Subcutaneous adipose tissue (tissue), 4 donors: ENCODE data around the gene GCNA. TPM values are rescaled to one million over a fixed set of nuclear protein-coding genes. Genes with fewer than 3 reads are reported as not detected.

ENCODE experiments used
- total RNA-seq, 4 donors: library from RNA; depleted of rRNA; stranded (reverse); fragments of >200 nt; gene quantifications; one replicate each; pipeline ENCODE4 v1.1.0, GENCODE V29; 2016
- TF ChIP-seq, protein P1 (sequence below): fragments of 450-650 bp; IDR thresholded peaks from one replicate; pipeline ENCODE4 v1.5.1; 2016; ENCODE audit warnings: low read depth, mild to moderate bottlenecking, control low read depth, antibody characterized with exemption, moderate library complexity

Gene GCNA
- total RNA-seq, 4 donors from 2014 or later = 4.1 to 5.7 (median 5.1) TPM

- TF ChIP-seq, protein P1, sequence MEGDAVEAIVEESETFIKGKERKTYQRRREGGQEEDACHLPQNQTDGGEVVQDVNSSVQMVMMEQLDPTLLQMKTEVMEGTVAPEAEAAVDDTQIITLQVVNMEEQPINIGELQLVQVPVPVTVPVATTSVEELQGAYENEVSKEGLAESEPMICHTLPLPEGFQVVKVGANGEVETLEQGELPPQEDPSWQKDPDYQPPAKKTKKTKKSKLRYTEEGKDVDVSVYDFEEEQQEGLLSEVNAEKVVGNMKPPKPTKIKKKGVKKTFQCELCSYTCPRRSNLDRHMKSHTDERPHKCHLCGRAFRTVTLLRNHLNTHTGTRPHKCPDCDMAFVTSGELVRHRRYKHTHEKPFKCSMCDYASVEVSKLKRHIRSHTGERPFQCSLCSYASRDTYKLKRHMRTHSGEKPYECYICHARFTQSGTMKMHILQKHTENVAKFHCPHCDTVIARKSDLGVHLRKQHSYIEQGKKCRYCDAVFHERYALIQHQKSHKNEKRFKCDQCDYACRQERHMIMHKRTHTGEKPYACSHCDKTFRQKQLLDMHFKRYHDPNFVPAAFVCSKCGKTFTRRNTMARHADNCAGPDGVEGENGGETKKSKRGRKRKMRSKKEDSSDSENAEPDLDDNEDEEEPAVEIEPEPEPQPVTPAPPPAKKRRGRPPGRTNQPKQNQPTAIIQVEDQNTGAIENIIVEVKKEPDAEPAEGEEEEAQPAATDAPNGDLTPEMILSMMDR = no peak
Measured at GRCh38 chrX:71618303-71618721, 40.1 kb downstream of the GCNA start, which contains the start of gene CXCR3. Gene CXCR3 (minus strand): TSS chrX:71618511. CDS start chrX:71618449, 62 bp downstream.

- TF ChIP-seq, protein P1 = no peak
Measured at GRCh38 chrX:71618787-71619186, 40.5 kb downstream of the GCNA start.

- TF ChIP-seq, protein P1 = no peak
Measured at GRCh38 chrX:71619193-71619592, 41.0 kb downstream of the GCNA start.

GRCh38 chrX:71619986-71620385 is 41.7 kb downstream of the GCNA start:
- TF ChIP-seq, protein P1 = no peak

DNA sequence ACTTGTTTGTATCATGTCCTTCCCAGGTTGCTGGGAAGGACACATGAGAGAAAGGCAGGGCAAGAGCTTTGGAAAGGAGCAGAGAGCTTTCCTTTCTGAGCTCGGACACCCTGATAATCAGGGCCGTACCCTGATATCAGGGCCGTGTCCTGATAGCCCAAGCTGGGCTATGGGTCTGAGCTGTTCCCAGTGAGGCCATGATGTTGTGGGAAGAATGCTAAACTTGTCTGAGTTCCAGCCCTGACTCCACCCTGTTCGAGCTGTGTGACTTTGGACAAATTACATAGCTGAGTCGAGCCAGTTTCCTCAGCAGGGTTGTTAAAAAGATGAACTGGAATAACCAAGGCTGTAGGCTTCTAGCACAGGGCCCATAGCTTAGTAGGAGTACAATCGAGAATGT is 43.4 kb downstream of the GCNA start:
- TF ChIP-seq, protein P1 = no peak

GRCh38 chrX:71622032-71622575 is 43.9 kb downstream of the GCNA start:
- TF ChIP-seq, protein P1 = no peak

DNA sequence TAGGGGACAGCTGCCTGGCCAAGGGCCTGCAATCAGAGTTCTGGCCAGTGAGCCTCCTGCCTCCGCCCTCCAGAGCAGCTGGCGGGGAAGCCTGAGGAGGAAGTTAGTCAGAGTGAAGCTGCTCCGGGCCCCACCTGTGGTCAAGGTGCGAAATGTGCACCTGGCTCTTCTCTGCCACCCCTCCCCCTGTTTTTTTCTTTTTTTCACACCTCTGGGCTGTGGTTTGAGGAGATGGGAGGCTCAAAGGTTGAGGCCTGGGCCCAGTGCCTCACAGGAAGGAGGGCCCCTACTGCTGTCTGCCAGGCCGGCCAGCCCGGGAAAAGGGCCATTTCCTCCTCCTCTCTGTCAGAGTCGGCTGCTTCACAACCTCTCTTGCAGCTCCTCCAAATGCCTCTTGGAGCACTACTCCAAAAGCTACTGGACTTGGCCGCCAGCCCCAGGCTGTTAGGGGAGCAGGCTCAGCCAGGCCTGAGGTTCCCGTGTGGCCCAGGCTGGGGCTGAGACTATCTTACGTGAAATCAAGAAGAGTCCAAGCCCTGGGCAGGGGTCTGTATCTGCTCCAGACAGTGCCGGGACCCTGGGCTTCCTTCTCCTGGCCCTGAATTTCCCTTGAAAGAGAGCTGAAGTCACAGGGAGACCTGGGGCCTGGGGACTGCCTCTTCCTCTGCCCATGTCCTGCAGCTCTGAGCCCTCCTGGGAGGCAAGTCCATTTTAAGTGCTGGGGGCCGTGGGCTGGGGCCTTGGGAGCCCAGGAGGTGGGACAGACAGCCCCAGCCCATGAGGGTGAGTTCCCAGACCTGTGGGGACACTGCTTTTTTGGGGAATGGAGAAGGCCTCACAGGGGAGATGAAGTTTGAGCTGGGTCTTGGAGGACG is 44.6 kb downstream of the GCNA start:
- TF ChIP-seq, protein P1 = no peak
